Stimulated activated CD8-positive, alpha-beta memory T cell treated with anti-CD3 and anti-CD28 coated beads, Interleukin-12 subunit alpha, Interleukin-12 subunit beta, amount 100 ng/mL, for 4 hours (primary cell): Measurements from ENCODE around the gene NOS1AP.
"Not testable (repeated sequence)": the region's sequence is repeated elsewhere in the genome, so short reads cannot be mapped to it uniquely, and the experiment has no call there.

Experiments
- DNase-seq: peaks from one replicate; pipeline ENCODE4 v3.0.0-alpha.2; 2020; ENCODE audit warnings: low read depth

The NOS1AP gene

DNA sequence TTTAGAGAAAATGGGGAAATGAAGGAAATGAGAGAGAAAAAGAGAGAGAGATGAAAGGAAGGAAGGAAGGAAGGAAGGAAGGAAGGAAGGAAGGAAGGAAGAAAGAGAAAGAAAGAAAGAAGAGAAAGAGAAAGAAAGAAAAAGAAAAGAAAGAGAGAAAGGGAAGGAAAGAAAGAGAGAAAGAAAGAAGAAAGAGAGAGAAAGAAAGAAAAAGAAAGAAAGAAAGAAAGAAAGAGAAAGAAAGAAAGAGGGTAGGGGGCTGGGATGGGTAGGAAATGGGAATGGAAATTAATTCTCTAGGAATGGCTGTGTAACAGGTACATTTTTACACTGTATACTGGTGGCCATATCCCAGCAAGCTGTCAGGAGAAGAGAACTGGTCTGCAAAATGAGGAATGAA is 346.7 kb downstream of the NOS1AP start:
- DNase-seq, result no peak

DNA sequence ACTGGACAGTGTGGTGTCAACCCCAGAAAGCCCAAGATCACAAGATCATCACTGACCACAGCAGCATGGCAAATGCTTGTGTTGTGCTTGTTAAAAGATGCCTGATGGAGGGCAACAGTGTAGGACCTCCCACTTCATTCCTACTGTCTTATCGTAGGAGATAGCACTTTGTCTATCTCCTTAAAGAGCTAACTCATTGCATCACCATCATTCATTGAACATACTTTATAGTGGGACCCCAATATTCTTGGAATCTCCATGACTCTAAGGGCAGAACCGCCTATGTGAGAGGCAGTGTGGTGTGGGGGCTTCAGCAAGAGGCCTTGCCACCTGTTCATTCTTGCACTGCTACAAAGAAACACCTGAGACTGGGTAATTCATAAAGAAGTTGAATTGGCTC is 347.4 kb downstream of the NOS1AP start:
- DNase-seq, result no peak

DNA sequence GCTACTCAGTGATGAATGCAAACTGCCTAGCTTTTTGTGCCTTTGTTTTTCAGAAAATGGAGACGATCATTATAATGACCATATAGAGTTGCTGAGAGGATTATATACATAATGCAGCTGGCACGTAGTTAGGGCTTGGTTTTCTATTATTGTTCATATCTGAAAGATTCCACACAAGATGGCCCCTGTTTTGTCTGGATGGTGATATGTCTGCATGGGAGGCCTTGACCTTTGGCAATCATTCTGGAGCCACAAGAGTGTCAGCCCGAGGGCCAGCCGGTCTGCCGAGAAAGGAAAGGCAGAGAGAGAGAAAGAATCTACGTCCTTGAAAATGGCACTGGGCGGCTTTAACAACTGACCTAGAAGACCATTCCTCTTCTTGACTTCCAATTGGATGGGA is 348.2 kb downstream of the NOS1AP start:
- no peak for DNase-seq

DNA sequence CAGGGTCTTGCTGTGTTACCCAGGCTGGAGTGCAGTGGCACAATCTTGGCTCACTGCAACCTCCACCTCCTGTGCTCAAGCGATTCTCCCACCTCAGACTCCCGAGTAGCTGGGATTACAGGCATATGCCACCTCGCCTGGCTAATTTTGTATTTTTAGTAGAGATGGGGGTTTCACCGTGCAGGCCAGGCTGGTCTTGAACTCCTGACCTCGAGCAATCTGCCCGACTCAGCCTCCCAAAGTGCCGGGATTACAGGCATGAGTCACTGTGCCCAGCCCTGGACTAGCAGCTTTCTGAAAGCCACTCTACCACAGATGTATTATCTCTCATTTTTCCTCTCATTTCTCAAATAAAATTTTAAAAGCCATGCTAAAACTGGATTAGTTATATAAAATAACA is 349.1 kb downstream of the NOS1AP start:
- DNase-seq, result not testable (repeated sequence)

DNA sequence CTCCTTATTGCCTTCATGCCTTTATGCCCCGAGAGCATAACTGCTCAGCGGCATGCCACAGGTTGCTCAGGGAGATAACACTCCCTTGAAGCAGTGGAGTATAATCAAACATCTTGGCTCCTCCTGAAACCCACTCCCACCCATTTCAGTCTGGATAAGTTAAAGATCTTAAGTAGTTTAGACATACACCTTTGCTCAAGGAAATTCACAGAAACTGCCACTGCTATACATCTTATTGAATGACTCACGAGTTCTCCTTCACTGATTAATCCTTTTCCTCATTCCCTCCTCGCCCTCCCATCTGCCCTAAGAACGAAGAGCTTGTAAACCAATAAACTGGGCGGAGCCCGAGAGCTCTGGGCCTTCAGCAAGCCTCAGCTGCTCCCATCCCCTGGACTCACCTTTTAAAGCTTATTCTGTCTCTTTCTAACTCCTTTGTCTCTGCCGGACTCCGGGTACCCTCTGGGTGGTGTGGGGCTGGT is 350.0 kb downstream of the NOS1AP start:
- DNase-seq, result not testable (repeated sequence)
